Measurements from ENCODE around the gene TMEM40. TPM values are rescaled to one million over a fixed set of nuclear protein-coding genes. Genes with fewer than 3 reads are reported as not detected.

The TMEM40 gene
- polyA plus RNA-seq, 1 of the 3 experiments (the other 2 are of a cell fraction) = 0.05 TPM

- H3K4me2 ChIP-seq = no peak overlapping the region
- H3K36me3 ChIP-seq (replicated peaks in 1 of 2; ENCODE audit: control insufficient read depth in 1 of 2, insufficient read depth in 2 of 2, low read length in 1 of 2) = no peaks in the 10 kb centered on the region
- no peaks in the 10 kb centered on the region for H4K20me1 ChIP-seq (ENCODE audit: insufficient read depth)
- H3K27me3 ChIP-seq (ENCODE audit: insufficient read depth) = no peaks in the 10 kb centered on the region
- peaks cover 9% of the 10 kb centered on the region for H3F3A ChIP-seq (replicated peaks; ENCODE audit: insufficient read depth)
- no peaks in the 10 kb centered on the region for H3K9me3 ChIP-seq
- H3K9ac ChIP-seq = no peak overlapping the region
- no peak overlapping the region for H2AFZ ChIP-seq (ENCODE audit: low read depth)
- WGBS (ENCODE audit: low lambda C conversion rate) = 88% methylated on average over 5 of the region's 5 CpGs
- CTCF ChIA-PET = interaction anchor here (0.9 kb wide), 1 partner anchor 31 kb away, joined by 3 read pairs; no protein-coding TSS in a partner anchor
- POLR2A ChIA-PET = no interaction called here
- no peak for DNase-seq
- TF ChIP-seq USF2 (IDR thresholded peaks at IDR 0.05; ENCODE audit: borderline replicate concordance, low read depth, low read length) (no peak), REST (IDR thresholded peaks at IDR 0.05; ENCODE audit: low read depth, low read length) (no peak), TAF1 (IDR thresholded peaks at IDR 0.05; ENCODE audit: borderline replicate concordance, low read depth, low read length) (no peak), SMC3 (IDR thresholded peaks at IDR 0.05; ENCODE audit: low read depth, low read length) (no peak), USF1 (IDR thresholded peaks at IDR 0.05; ENCODE audit: borderline replicate concordance, low read depth) (no peak), PBX3 (IDR thresholded peaks at IDR 0.05) (no peak), MAX (IDR thresholded peaks at IDR 0.05; ENCODE audit: low read depth) (no peak), IRF3 (IDR thresholded peaks at IDR 0.05; ENCODE audit: low read depth, low read length) (no peak), TEAD4 (IDR thresholded peaks at IDR 0.05; ENCODE audit: borderline replicate concordance, insufficient read depth) (no peak), GATA2 (CRISPR knock-in tag; IDR thresholded peaks at IDR 0.05) (no peak), ELF1 (IDR thresholded peaks at IDR 0.05) (no peak), NFIC (IDR thresholded peaks at IDR 0.05; ENCODE audit: borderline replicate concordance) (no peak), YY1 (IDR thresholded peaks at IDR 0.05; ENCODE audit: low read depth) (no peak), NRF1 (IDR thresholded peaks at IDR 0.05; ENCODE audit: low read depth, low read length) (no peak)
- no peaks in the 10 kb centered on the region for H3K79me2 ChIP-seq (ENCODE audit: insufficient read depth)
- no peak overlapping the region for H3K4me3 ChIP-seq (ENCODE audit: low read depth in 2 of 2, low read length in 1 of 2)
- H3K27ac ChIP-seq (ENCODE audit: low read depth in 2 of 2, low read length in 1 of 2) = no peak overlapping the region
- no peaks in the 10 kb centered on the region; a peak in 2 of 4 replicates for H3K4me1 ChIP-seq (ENCODE audit: control insufficient read depth in 1 of 2, insufficient read depth in 2 of 2, low read depth in 1 of 2, low read length in 1 of 2)
- no peaks in the 10 kb centered on the region for H3K9me2 ChIP-seq
These were observed 7.5 kb downstream of the TMEM40 start for GRCh38 chr3:12751571-12751970.

All from SK-N-SH (cell line).